Neural progenitor cell (in vitro differentiated cells): ENCODE data around the gene FN3K. TPM values are rescaled to one million over a fixed set of nuclear protein-coding genes. Genes with fewer than 3 reads are reported as not detected.
A peak's percentile ranks its signal among the peaks of the same experiment; 100 is the strongest.

ENCODE experiments used
- DNase-seq: peaks from one replicate; pipeline ENCODE4 v3.0.0-alpha.2; 2016; ENCODE audit warnings: low spot score
- H2AFZ ChIP-seq: fragments of 200-600 bp; sonication (generic); replicated peaks from 2 replicates; pipeline ENCODE4 v1.6.1; 2016; ENCODE audit warnings: antibody characterized with exemption
- H3F3A ChIP-seq: fragments of 200-600 bp; sonication (generic); 2 replicates; pipeline ENCODE4 v1.6.1; 2016; ENCODE audit warnings: antibody characterized with exemption, low read depth
- H3K27ac ChIP-seq: fragments of 200-600 bp; sonication (generic); 2 replicates; pipeline ENCODE4 v1.5.1; 2016; ENCODE audit warnings: mild to moderate bottlenecking
- H3K27me3 ChIP-seq: fragments of 200-600 bp; sonication (generic); 2 replicates; pipeline ENCODE4 v1.6.1; 2016; ENCODE audit warnings: mild to moderate bottlenecking, moderate library complexity
- H3K36me3 ChIP-seq: fragments of 200-600 bp; sonication (generic); 2 replicates; pipeline ENCODE4 v1.5.1; 2016
- H3K4me1 ChIP-seq: fragments of 200-600 bp; sonication (generic); 2 replicates; pipeline ENCODE4 v1.6.1; 2016; ENCODE audit warnings: mixed run types
- H3K4me2 ChIP-seq: fragments of 200-600 bp; sonication (generic); 2 replicates; pipeline ENCODE4 v1.6.1; 2016
- H3K4me3 ChIP-seq: fragments of 200-600 bp; sonication (generic); 2 replicates; pipeline ENCODE4 v1.5.1; 2016
- H3K79me2 ChIP-seq: fragments of 200-600 bp; sonication (generic); 2 replicates; pipeline ENCODE4 v1.6.1; 2016; ENCODE audit warnings: low read depth
- H3K9ac ChIP-seq: fragments of 200-600 bp; sonication (generic); 2 replicates; pipeline ENCODE4 v1.6.1; 2016
- H3K9me3 ChIP-seq: fragments of 200-600 bp; sonication (generic); 2 replicates; pipeline ENCODE4 v1.5.1; 2016; ENCODE audit warnings: low read depth
- H4K20me1 ChIP-seq: fragments of 200-600 bp; sonication (generic); 2 replicates; pipeline ENCODE4 v1.6.1; 2016; ENCODE audit warnings: low read depth
- H3K27ac Mint-ChIP-seq: 3 replicates; pipeline ENCODE4 v1.8.0; 2021; ENCODE audit warnings: mixed read lengths
- H3K27me3 Mint-ChIP-seq: 2 replicates; pipeline ENCODE4 v1.8.0; 2022; ENCODE audit warnings: low read depth, mild to moderate bottlenecking, inconsistent platforms, moderate library complexity, mixed read lengths; ENCODE audit not compliant: insufficient read depth
- H3K36me3 Mint-ChIP-seq: 3 replicates; pipeline ENCODE4 v1.8.0; 2021; ENCODE audit warnings: mixed read lengths
- H3K4me1 Mint-ChIP-seq: 3 replicates; pipeline ENCODE4 v1.8.0; 2021; ENCODE audit warnings: mixed read lengths
- H3K4me3 Mint-ChIP-seq: 3 replicates; pipeline ENCODE4 v1.8.0; 2021; ENCODE audit warnings: mild to moderate bottlenecking, moderate library complexity, mixed read lengths
- H3K9me3 Mint-ChIP-seq: 3 replicates; pipeline ENCODE4 v1.8.0; 2020; ENCODE audit warnings: mixed read lengths
- EZH2 ChIP-seq: fragments of 200-600 bp; sonication (generic); IDR thresholded peaks from 2 replicates; pipeline ENCODE4 v1.6.1; 2017; ENCODE audit warnings: antibody characterized with exemption, mild to moderate bottlenecking, moderate library complexity
- EZH2phosphoT487 ChIP-seq: fragments of 200-600 bp; sonication (generic); IDR thresholded peaks from 2 replicates; pipeline ENCODE4 v1.6.1; 2017; ENCODE audit warnings: antibody characterized with exemption
- total RNA-seq: library from RNA; depleted of rRNA; stranded (reverse); fragments of >200 nt; gene quantifications from 2 replicates; pipeline ENCODE4 v1.2.3, GENCODE V29; 2015; ENCODE audit warnings: low replicate concordance
- TF ChIP-seq, protein P1 (sequence below): fragments of 200-600 bp; sonication (generic); IDR thresholded peaks from 2 replicates; pipeline ENCODE4 v1.5.1; 2017; ENCODE audit warnings: antibody characterized with exemption, mild to moderate bottlenecking

FN3K gene
- total RNA-seq, 1 donor from 2014 or later = 3.3 TPM

DNA sequence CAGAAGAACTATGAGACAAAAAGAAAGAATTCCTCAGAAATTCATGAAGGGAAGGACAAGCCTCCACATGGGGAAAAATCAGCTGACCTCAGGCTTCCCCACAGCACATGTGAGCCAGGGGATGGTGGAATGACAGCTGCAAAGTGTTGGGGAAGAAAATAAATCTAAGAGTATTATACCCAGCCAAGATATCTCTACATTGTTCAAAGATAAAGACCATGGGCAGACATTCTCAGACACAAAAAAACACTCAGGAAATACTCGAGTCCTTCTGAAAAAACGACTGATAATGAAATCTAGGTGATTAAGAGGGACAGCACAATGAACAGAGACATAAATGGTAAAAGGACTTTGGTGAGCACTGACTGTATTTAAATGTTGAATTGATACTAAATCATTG lies 40.8 kb upstream of the FN3K start:
- peaks cover 24% of the 10 kb centered on the region for H3K9me3 Mint-ChIP-seq

DNA sequence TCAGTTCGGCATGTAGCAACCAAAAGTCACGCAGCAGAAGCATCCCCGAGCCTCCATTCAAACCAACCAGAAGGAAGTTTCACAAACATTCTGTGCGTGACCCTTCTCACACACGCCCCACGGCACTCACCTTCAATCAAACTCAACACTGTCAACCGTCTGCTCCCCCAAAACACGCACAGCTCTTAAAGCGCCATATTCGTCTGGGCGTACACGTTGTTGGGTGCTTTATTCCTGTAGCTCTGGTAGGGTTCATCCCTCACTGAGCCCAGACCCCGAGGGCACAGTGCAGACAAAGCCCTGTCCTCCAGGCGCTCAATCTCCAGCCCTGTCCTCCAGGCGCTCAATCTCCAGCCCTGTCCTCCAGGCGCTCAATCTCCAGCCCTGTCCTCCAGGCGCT lies 39.2 kb upstream of the FN3K start:
- H3K4me3 Mint-ChIP-seq = peak overlapping the region; percentile 67

More for the DNA sequence above, 40.8 kb upstream of the FN3K start:
- Mint-ChIP-seq H3K27ac (no peak overlapping the region), H3K4me3 (no peak overlapping the region), H3K4me1 (peaks cover 18% of the 10 kb centered on the region), H3K36me3 (peaks cover 13% of the 10 kb centered on the region), H3K27me3 (peaks cover 23% of the 10 kb centered on the region)
- TF ChIP-seq EZH2phosphoT487 (no peak), EZH2 (no peak)
- TF ChIP-seq, protein P1, sequence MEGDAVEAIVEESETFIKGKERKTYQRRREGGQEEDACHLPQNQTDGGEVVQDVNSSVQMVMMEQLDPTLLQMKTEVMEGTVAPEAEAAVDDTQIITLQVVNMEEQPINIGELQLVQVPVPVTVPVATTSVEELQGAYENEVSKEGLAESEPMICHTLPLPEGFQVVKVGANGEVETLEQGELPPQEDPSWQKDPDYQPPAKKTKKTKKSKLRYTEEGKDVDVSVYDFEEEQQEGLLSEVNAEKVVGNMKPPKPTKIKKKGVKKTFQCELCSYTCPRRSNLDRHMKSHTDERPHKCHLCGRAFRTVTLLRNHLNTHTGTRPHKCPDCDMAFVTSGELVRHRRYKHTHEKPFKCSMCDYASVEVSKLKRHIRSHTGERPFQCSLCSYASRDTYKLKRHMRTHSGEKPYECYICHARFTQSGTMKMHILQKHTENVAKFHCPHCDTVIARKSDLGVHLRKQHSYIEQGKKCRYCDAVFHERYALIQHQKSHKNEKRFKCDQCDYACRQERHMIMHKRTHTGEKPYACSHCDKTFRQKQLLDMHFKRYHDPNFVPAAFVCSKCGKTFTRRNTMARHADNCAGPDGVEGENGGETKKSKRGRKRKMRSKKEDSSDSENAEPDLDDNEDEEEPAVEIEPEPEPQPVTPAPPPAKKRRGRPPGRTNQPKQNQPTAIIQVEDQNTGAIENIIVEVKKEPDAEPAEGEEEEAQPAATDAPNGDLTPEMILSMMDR = no peak
- Histone ChIP-seq H3K9ac (no peak overlapping the region), H2AFZ (no peak overlapping the region), H4K20me1 (peaks cover 8% of the 10 kb centered on the region), H3K4me1 (peaks cover 14% of the 10 kb centered on the region), H3K4me2 (no peak overlapping the region), H3K36me3 (no peaks in the 10 kb centered on the region), H3K27me3 (peaks cover 40% of the 10 kb centered on the region), H3K27ac (no peak overlapping the region), H3K9me3 (no peaks in the 10 kb centered on the region), H3K79me2 (no peaks in the 10 kb centered on the region), H3K4me3 (no peak overlapping the region), H3F3A (peaks cover 4% of the 10 kb centered on the region)
- no peak for DNase-seq

DNA sequence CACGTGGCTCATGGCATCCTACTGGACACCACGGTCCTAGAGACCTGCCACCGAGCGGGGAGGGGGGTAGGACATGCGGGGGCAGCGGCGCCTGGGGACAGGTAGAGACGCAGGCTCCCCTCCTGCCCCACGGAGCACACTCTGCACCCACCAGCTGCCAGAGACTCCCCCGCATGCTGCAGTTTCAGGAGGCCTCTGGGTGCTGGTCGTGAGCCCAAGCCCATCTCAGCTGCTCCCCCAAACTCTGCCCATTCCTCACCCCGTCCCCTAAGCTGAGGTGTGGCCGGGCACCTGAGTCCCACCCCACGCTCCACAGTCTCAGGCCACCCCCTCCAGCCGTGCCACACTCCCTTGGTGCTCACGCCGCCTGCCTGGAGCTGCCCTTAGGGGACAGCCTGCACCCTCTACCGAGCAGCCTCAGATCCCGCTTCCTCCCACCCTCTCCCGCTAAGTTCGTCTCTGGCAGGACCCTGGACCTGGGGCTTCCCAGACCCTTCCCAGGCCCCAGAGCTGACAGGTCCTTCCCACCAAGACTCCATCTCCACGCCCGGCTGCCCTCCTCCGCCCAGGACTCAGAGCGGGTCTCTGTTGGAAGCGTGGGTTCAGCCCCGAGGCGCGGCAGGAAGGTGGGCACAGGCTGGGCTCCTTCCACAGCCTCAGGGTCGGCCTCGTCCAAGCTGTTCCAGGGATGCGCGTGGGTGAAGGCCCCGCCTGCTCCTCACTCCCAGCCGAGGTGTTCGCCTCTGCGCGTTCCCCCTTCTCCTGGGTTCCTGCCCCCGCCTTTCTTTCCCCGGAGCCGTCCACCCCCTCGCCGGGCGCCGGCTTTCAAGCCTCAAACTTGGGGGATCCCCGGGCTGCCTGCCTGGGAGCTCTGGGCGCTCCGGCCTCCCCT lies 38.3 kb upstream of the FN3K start:
- H3K4me3 ChIP-seq = peak overlapping the region; percentile 77
- peak; percentile 38 for DNase-seq
- TF ChIP-seq, protein P1 = no peak
- TF ChIP-seq EZH2phosphoT487 = peak; percentile 70
- Mint-ChIP-seq H3K27me3 (peaks cover 31% of the 10 kb centered on the region), H3K36me3 (peaks cover 10% of the 10 kb centered on the region), H3K27ac (no peak overlapping the region), H3K9me3 (peaks cover 24% of the 10 kb centered on the region), H3K4me1 (peaks cover 7% of the 10 kb centered on the region), H3K4me3 (peak overlapping the region; percentile 77)
- peaks cover 8% of the 10 kb centered on the region for H4K20me1 ChIP-seq
- H3K27ac ChIP-seq = no peak overlapping the region
- no peaks in the 10 kb centered on the region for H3K36me3 ChIP-seq
- H3K27me3 ChIP-seq = peaks cover 58% of the 10 kb centered on the region
- peak overlapping the region; percentile 99 for H3K4me2 ChIP-seq
- H3F3A ChIP-seq = peaks cover 6% of the 10 kb centered on the region
- H3K4me1 ChIP-seq = peaks cover 4% of the 10 kb centered on the region
- no peak overlapping the region for H3K9ac ChIP-seq
- H2AFZ ChIP-seq = no peak overlapping the region
- H3K9me3 ChIP-seq = no peaks in the 10 kb centered on the region
- no peaks in the 10 kb centered on the region for H3K79me2 ChIP-seq

More for the DNA sequence above, 39.2 kb upstream of the FN3K start:
- no peaks in the 10 kb centered on the region for H3K79me2 ChIP-seq
- no peak overlapping the region for H3K4me3 ChIP-seq
- no peak overlapping the region for H3K9ac ChIP-seq
- peaks cover 56% of the 10 kb centered on the region for H3K27me3 ChIP-seq
- H3K27ac ChIP-seq = no peak overlapping the region
- no peak for DNase-seq
- H3K9me3 ChIP-seq = no peaks in the 10 kb centered on the region
- H3K4me1 ChIP-seq = peaks cover 9% of the 10 kb centered on the region
- H3K36me3 ChIP-seq = no peaks in the 10 kb centered on the region
- Mint-ChIP-seq H3K36me3 (peaks cover 10% of the 10 kb centered on the region), H3K27ac (no peak overlapping the region), H3K27me3 (peaks cover 33% of the 10 kb centered on the region), H3K9me3 (peaks cover 24% of the 10 kb centered on the region), H3K4me1 (peaks cover 5% of the 10 kb centered on the region)
- no peak overlapping the region for H3K4me2 ChIP-seq
- H2AFZ ChIP-seq = no peak overlapping the region
- TF ChIP-seq EZH2 (no peak), EZH2phosphoT487 (no peak)
- TF ChIP-seq, protein P1 = no peak
- peaks cover 6% of the 10 kb centered on the region for H3F3A ChIP-seq
- peaks cover 8% of the 10 kb centered on the region for H4K20me1 ChIP-seq
